K562 (cell line): Measurements from ENCODE around the gene FOXE1.

ENCODE experiments used
- CHD1 ChIP-seq: fragments of 200-600 bp; sonication (generic); IDR thresholded peaks from one replicate; pipeline ENCODE4 v1.6.1; 2012; ENCODE audit warnings: mild to moderate bottlenecking, moderate library complexity, low read length, inconsistent platforms
- E4F1 ChIP-seq: fragments of 250-450 bp; sonication (Bioruptor Pico); IDR thresholded peaks from 2 replicates; pipeline ENCODE4 v1.5.0; 2021; ENCODE audit warnings: mild to moderate bottlenecking, borderline replicate concordance
- POLR2A ChIP-seq: fragments of 450-650 bp; conservative IDR thresholded peaks from 2 replicates; pipeline ENCODE4 v1.6.1; 2016
- RBM14 ChIP-seq: fragments of 200-400 bp; formaldehyde crosslinking; IDR thresholded peaks from 2 replicates; pipeline ENCODE4 v1.6.1; 2018; ENCODE audit warnings: low read depth, mild to moderate bottlenecking, low read length, moderate library complexity, borderline replicate concordance; ENCODE audit not compliant: insufficient read depth
- RBM34 ChIP-seq: fragments of 200-400 bp; formaldehyde crosslinking; IDR thresholded peaks from 2 replicates; pipeline ENCODE4 v1.6.1; 2018; ENCODE audit warnings: low read length, borderline replicate concordance; ENCODE audit not compliant: insufficient read depth
- SMARCB1 ChIP-seq: IDR thresholded peaks from 2 replicates; pipeline ENCODE4 v1.6.1; 2011; ENCODE audit warnings: improper control_type of control experiment, low read depth; ENCODE audit not compliant: insufficient read length
- TBP ChIP-seq: optimal IDR thresholded peaks from 2 replicates; pipeline ENCODE3; 2011; ENCODE audit warnings: low read depth, low read length, improper control_type of control experiment
- ZNF518B ChIP-seq: fragments of 250-450 bp; sonication (Bioruptor Pico); IDR thresholded peaks from 2 replicates; pipeline ENCODE4 v1.5.0; 2021; ENCODE audit warnings: mild to moderate bottlenecking, moderate library complexity
- ZNF696 ChIP-seq: fragments of 250-450 bp; sonication (Bioruptor Pico); conservative IDR thresholded peaks from 2 replicates; pipeline ENCODE4 v1.4.0; 2020; ENCODE audit warnings: mild to moderate bottlenecking, moderate library complexity
- TF ChIP-seq, protein P1 (sequence below): fragments of 450-650 bp; IDR thresholded peaks from 2 replicates; pipeline ENCODE4 v1.6.1; 2017; ENCODE audit warnings: antibody characterized with exemption, mild to moderate bottlenecking
- TF ChIP-seq, protein P2 (sequence below): sonication (generic); formaldehyde crosslinking; IDR thresholded peaks from 2 replicates; pipeline ENCODE4 v1.8.0; 2022; ENCODE audit warnings: mild to moderate bottlenecking, missing genetic modification reagents

GRCh38 chr9:97876061-97876460 lies 23.0 kb downstream of the FOXE1 start:
- TF ChIP-seq, protein P1, sequence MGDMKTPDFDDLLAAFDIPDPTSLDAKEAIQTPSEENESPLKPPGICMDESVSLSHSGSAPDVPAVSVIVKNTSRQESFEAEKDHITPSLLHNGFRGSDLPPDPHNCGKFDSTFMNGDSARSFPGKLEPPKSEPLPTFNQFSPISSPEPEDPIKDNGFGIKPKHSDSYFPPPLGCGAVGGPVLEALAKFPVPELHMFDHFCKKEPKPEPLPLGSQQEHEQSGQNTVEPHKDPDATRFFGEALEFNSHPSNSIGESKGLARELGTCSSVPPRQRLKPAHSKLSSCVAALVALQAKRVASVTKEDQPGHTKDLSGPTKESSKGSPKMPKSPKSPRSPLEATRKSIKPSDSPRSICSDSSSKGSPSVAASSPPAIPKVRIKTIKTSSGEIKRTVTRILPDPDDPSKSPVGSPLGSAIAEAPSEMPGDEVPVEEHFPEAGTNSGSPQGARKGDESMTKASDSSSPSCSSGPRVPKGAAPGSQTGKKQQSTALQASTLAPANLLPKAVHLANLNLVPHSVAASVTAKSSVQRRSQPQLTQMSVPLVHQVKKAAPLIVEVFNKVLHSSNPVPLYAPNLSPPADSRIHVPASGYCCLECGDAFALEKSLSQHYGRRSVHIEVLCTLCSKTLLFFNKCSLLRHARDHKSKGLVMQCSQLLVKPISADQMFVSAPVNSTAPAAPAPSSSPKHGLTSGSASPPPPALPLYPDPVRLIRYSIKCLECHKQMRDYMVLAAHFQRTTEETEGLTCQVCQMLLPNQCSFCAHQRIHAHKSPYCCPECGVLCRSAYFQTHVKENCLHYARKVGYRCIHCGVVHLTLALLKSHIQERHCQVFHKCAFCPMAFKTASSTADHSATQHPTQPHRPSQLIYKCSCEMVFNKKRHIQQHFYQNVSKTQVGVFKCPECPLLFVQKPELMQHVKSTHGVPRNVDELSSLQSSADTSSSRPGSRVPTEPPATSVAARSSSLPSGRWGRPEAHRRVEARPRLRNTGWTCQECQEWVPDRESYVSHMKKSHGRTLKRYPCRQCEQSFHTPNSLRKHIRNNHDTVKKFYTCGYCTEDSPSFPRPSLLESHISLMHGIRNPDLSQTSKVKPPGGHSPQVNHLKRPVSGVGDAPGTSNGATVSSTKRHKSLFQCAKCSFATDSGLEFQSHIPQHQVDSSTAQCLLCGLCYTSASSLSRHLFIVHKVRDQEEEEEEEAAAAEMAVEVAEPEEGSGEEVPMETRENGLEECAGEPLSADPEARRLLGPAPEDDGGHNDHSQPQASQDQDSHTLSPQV = no peak
- TF ChIP-seq, protein P2, sequence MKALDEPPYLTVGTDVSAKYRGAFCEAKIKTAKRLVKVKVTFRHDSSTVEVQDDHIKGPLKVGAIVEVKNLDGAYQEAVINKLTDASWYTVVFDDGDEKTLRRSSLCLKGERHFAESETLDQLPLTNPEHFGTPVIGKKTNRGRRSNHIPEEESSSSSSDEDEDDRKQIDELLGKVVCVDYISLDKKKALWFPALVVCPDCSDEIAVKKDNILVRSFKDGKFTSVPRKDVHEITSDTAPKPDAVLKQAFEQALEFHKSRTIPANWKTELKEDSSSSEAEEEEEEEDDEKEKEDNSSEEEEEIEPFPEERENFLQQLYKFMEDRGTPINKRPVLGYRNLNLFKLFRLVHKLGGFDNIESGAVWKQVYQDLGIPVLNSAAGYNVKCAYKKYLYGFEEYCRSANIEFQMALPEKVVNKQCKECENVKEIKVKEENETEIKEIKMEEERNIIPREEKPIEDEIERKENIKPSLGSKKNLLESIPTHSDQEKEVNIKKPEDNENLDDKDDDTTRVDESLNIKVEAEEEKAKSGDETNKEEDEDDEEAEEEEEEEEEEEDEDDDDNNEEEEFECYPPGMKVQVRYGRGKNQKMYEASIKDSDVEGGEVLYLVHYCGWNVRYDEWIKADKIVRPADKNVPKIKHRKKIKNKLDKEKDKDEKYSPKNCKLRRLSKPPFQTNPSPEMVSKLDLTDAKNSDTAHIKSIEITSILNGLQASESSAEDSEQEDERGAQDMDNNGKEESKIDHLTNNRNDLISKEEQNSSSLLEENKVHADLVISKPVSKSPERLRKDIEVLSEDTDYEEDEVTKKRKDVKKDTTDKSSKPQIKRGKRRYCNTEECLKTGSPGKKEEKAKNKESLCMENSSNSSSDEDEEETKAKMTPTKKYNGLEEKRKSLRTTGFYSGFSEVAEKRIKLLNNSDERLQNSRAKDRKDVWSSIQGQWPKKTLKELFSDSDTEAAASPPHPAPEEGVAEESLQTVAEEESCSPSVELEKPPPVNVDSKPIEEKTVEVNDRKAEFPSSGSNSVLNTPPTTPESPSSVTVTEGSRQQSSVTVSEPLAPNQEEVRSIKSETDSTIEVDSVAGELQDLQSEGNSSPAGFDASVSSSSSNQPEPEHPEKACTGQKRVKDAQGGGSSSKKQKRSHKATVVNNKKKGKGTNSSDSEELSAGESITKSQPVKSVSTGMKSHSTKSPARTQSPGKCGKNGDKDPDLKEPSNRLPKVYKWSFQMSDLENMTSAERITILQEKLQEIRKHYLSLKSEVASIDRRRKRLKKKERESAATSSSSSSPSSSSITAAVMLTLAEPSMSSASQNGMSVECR (CRISPR knock-in tag) = no peak
- TF ChIP-seq E4F1 (CRISPR knock-in tag) (no peak), ZNF696 (no peak), ZNF518B (CRISPR knock-in tag) (no peak), RBM14 (no peak), RBM34 (no peak), CHD1 (no peak), POLR2A (no peak), SMARCB1 (no peak), TBP (no peak)
